Measurements from ENCODE around the gene PCNX2. TPM values are rescaled to one million over a fixed set of nuclear protein-coding genes. Genes with fewer than 3 reads are reported as not detected.
"Not testable (repeated sequence)": the region's sequence is repeated elsewhere in the genome, so short reads cannot be mapped to it uniquely, and the experiment has no call there.

The PCNX2 gene
- total RNA-seq, 1 donor from 2014 or later: 18.4 TPM

GRCh38 chr1:233081735-233082134 is 213.8 kb downstream of the PCNX2 start:
- Mint-ChIP-seq H3K4me3 (no peak overlapping the region), H3K4me1 (ENCODE audit: unreplicated experiment) (peaks cover 22% of the 10 kb centered on the region), H3K36me3 (peaks cover 10% of the 10 kb centered on the region), H3K27me3 (no peaks in the 10 kb centered on the region), H3K27ac (no peak overlapping the region), H3K9me3 (peaks cover 8% of the 10 kb centered on the region)
- DNase-seq (ENCODE audit: extremely low spot score, unreplicated experiment): no peak
- TF ChIP-seq CTCF (conservative IDR thresholded peaks at IDR 0.05): no peak

GRCh38 chr1:233080827-233081226 is 214.7 kb downstream of the PCNX2 start:
- not testable (repeated sequence) for H3K27ac Mint-ChIP-seq; DNase-seq (ENCODE audit: extremely low spot score, unreplicated experiment); H3K4me3 Mint-ChIP-seq; H3K27me3 Mint-ChIP-seq; H3K36me3 Mint-ChIP-seq; H3K9me3 Mint-ChIP-seq
- H3K4me1 Mint-ChIP-seq (ENCODE audit: unreplicated experiment): peaks cover 18% of the 10 kb centered on the region

- Mint-ChIP-seq H3K27ac (no peak overlapping the region), H3K4me1 (ENCODE audit: unreplicated experiment) (peaks cover 16% of the 10 kb centered on the region), H3K36me3 (peaks cover 3% of the 10 kb centered on the region), H3K9me3 (no peaks in the 10 kb centered on the region), H3K27me3 (no peaks in the 10 kb centered on the region), H3K4me3 (no peak overlapping the region)
- TF ChIP-seq CTCF (conservative IDR thresholded peaks at IDR 0.05): no peak
- no peak for DNase-seq (ENCODE audit: extremely low spot score, unreplicated experiment)
These were observed 215.2 kb downstream of the PCNX2 start for GRCh38 chr1:233080286-233080685.

GRCh38 chr1:233079574-233079973 is 216.0 kb downstream of the PCNX2 start:
- Mint-ChIP-seq H3K4me1 (ENCODE audit: unreplicated experiment) (peaks cover 16% of the 10 kb centered on the region), H3K4me3 (no peak overlapping the region), H3K36me3 (peaks cover 3% of the 10 kb centered on the region), H3K9me3 (no peaks in the 10 kb centered on the region), H3K27me3 (no peaks in the 10 kb centered on the region), H3K27ac (no peak overlapping the region)
- no peak for DNase-seq (ENCODE audit: extremely low spot score, unreplicated experiment)
- TF ChIP-seq CTCF (conservative IDR thresholded peaks at IDR 0.05): no peak

- no peaks in the 10 kb centered on the region for H3K27me3 Mint-ChIP-seq
- no peaks in the 10 kb centered on the region for H3K9me3 Mint-ChIP-seq
- no peak overlapping the region for H3K27ac Mint-ChIP-seq
- peaks cover 16% of the 10 kb centered on the region for H3K4me1 Mint-ChIP-seq (ENCODE audit: unreplicated experiment)
- TF ChIP-seq CTCF (conservative IDR thresholded peaks at IDR 0.05): no peak
- peaks cover 3% of the 10 kb centered on the region for H3K36me3 Mint-ChIP-seq
- no peak for DNase-seq (ENCODE audit: extremely low spot score, unreplicated experiment)
- no peak overlapping the region for H3K4me3 Mint-ChIP-seq
These were observed 217.1 kb downstream of the PCNX2 start for GRCh38 chr1:233078396-233078795.

- Mint-ChIP-seq H3K27ac (no peak overlapping the region), H3K9me3 (no peaks in the 10 kb centered on the region), H3K4me1 (ENCODE audit: unreplicated experiment) (peaks cover 10% of the 10 kb centered on the region), H3K36me3 (peaks cover 3% of the 10 kb centered on the region), H3K4me3 (no peak overlapping the region), H3K27me3 (no peaks in the 10 kb centered on the region)
- DNase-seq (ENCODE audit: extremely low spot score, unreplicated experiment): no peak
- no peak for TF ChIP-seq CTCF (conservative IDR thresholded peaks at IDR 0.05)
These were observed 219.6 kb downstream of the PCNX2 start for GRCh38 chr1:233075915-233076295.

Measured in type B pancreatic cell (in vitro differentiated cells).